Melanocyte of skin (primary cell): ENCODE data around the gene MAPKAPK5. TPM values are rescaled to one million over a fixed set of nuclear protein-coding genes. Genes with fewer than 3 reads are reported as not detected.

ENCODE experiments used
- small RNA-seq, 2 donors: library from RNA; depleted of rRNA; stranded (forward); fragments of <200 nt; gene quantifications; one replicate each; pipeline ENCODE3, GENCODE V24; 2012
- total RNA-seq, 2 donors: library from RNA; depleted of rRNA; stranded (reverse); fragments of >200 nt; gene quantifications; 2 replicates each; pipeline ENCODE4 v1.2.3, GENCODE V29; 2012

MAPKAPK5 gene
- total RNA-seq: 10 to 100 TPM; 30.6 to 37.3 TPM

GRCh38 chr12:111841750-111842555 is at the start of gene MAPKAPK5:
Gene MAPKAPK5, plus strand, starts transcription at chr12:111842228. Its CDS starts 506 bp downstream, at chr12:111842734.

Small RNA genes within 50 kb of the gene (small RNA-seq; reads per million reads assigned to genes)
- gene MIR6761: 0 reads per million in 2 donors

Other genes with a start within 250 kb of the MAPKAPK5 start
- gene ATXN2, start 242.9 kb upstream of the MAPKAPK5 start, total RNA-seq: 10 to 100 TPM; 25.1 to 25.3 TPM
- gene BRAP, start 156.3 kb upstream of the MAPKAPK5 start, total RNA-seq: 10 to 100 TPM; 17.2 to 20.0 TPM
- 10 to 100 TPM; 16.3 to 20.0 TPM for gene ACAD10, start 156.2 kb upstream of the MAPKAPK5 start, total RNA-seq
- gene ALDH2, start 75.3 kb upstream of the MAPKAPK5 start, total RNA-seq: 1 to 10 TPM; 1.0 to 1.3 TPM
- gene TMEM116, start 170.9 kb downstream of the MAPKAPK5 start, total RNA-seq: 1 to 10 TPM; 6.9 to 8.0 TPM
- 10 to 100 TPM; 43.7 to 48.3 TPM for gene ERP29, start 171.2 kb downstream of the MAPKAPK5 start, total RNA-seq